ENCODE data around the gene THBD.

DNA sequence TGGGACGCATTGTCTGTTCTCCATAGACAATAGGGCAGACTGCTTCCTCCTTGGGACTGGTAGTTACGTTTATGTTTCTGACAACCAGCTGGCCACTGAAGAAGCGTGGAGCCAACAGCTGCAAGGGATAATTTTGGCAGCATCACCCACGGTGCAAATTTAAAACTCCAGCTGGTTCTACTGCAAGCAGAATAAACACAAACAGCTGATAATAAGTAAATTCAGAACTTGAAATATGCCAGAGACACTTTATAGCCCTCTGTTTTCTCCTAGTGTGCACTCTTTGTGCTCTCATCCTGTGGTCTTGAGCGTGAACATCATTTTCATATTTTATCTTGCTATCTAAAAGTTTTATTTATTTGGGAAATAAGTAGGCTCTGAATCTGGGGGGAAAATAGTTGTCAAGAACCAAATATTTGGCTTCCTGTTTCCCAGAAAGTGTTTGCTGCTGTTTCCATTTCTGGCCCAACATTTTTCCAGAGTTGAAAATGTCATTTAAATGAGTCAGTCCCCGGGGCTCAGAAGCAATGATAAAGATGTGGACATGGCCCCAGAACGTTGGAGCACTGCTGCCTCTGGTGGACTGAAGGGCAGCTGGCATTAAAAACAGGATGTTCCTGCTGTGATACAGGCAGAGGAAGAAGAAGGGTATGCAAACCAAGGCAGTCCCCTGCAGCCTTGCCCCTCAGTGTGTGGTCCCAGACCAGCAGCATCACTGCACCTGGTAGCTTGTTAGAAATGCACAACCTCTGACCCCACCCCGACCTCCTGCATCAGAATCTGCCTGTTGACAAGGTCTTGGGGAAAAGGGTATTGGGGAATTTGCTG lies 12.5 kb upstream of the THBD start:
- TF ChIP-seq POLR2A (IDR thresholded peaks at IDR 0.05; ENCODE audit: low read length) (no peak), GATA1 (IDR thresholded peaks at IDR 0.05; ENCODE audit: low read depth, low read length) (no peak)
